GM19438 (cell line): ENCODE results near the gene RSRC1.
"Not testable (repeated sequence)": the region's sequence is repeated elsewhere in the genome, so short reads cannot be mapped to it uniquely, and the experiment has no call there.

ENCODE experiments used
- ATAC-seq: cut with Tn5 transposase; IDR thresholded peaks from one replicate; pipeline ENCODE4 v1.9.1; 2021; ENCODE audit warnings: low read depth; ENCODE audit not compliant: unreplicated experiment

The RSRC1 gene

DNA sequence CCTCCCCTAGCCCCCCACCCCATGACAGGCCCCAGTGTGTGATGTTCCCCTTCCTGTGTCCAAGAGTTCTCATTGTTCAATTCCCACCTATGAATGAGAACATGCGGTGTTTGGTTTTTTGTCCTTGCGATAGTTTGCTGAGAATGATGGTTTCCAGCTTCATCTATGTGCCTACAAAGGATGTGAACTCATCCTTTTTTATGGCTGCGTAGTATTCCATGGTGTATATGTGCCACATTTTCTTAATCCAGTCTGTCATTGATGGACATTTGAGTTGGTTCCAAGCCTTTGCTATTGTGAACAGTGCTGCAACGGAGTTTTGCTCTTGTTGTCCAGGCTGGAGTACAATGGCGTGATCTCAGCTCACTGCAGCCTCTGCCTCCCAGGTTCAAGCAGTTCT is 12.8 kb downstream of the RSRC1 start:
- ATAC-seq, result not testable (repeated sequence)

DNA sequence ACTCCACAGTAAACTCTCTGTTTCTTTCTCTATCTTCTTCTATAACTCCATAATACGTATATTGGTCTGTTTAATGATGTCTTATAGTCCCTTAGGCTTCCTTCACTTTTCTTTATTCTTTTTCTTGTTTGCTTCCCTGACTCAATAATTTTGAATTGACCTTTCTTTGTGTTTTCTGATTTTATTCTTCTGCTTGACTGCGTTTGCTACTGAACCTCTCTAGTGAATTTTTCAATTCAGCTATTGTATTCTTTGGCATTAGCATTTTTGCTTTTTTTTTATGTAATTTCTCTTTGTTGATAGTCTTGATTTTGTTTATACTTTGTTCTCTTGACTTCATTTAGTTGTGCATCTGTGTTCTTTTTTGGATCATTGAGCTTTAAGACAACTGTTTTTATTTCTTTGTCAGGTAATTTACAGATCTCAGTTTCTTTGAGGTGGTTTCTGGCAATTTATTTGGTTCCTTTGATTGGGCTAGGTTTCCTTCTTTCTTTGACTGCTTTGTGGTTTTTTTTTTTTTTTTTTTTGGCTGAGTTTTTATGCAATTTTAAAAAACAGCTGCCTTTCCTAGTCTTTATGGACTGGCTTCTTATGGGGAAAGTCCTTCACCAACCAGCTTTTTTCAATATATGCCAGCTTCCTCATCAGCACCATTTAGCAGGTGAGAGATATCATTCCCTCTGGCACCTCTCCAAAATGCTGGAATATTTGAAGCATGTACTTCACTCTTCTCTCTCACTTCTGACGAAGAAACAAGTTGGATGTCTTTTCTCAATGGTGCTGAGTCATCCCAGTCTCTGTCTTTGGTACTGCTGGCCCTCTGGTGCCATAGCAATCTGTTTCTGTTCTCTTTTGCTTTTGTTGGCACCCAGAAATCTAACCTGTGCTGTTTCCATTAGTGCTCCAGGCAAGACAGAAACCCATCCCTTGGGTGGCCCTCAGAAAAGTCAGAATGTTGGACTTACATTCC is 17.6 kb downstream of the RSRC1 start:
- no peak for ATAC-seq

DNA sequence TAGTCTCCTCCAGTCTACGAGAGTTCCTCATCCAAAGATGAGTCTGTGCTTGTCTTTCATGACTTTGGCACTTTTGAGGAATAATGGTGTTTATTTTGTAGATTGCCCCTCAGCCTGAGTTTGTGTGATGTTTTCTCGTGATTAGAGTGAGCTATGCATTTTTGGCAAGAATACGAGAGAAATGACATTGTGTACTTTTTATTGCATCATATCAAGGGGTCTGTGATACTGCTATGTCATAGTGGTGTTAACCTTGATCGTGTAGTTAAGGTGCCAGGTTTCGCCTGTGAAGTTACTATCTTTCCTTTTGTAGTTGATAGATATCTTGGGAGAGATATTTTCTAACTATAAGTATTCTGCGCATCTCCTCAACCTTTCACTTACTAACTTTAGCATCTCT is 18.9 kb downstream of the RSRC1 start:
- no peak for ATAC-seq

DNA sequence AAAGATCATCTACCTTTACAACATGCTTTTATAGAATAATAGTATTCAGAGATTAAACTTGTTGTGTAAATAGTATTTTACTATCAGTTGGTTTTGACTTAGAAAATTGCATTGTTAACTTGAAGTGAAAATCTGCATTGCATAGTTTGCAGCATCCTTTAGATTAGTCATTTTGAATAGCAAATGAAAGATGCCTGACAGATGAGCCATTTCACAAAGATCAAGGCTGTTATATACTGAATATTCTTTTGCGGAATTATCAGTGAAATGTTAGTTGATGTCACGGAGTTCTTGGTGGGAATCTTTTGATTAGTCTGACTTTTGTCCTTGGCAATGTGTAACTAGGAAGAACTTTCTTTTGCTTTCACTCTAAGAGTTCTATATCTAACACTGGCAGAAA is 24.5 kb downstream of the RSRC1 start:
- ATAC-seq, result no peak

DNA sequence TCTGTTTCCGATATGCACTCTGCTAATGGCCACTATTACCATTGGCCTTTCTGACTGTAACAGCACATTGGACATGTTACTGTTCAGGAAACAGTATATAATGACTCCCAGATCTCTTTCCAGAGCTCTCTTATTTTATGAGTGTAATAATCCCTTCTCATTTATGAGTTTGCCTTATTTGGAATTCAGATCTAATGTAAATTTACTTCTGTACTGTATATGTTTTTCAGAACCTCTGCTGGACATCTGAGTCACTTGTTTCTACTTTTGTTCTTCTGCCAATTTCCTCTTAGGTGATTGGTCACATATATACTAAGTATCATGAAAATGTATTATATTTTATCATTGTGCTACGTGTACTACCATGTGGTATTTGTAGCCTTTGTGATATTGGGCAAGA is 30.5 kb downstream of the RSRC1 start:
- no peak for ATAC-seq

DNA sequence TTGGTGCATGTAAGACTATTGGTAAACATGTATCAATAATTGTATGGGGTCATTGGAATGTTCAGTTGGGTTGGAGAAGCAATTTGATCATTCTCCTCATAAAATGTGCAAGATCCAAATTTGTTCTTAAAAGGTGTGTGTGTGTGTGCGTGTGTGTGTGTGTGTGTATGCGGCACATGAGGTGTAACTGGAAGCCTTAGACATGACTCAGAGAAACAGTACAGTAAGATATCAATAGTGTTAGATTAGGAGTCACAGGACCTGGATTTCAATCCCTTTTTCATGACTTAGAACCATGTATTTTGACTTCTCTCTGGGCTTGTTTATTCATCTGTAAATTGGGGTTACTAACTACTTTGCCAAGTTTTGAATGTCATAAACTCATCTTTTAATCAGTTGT is 38.3 kb downstream of the RSRC1 start:
- no peak for ATAC-seq

DNA sequence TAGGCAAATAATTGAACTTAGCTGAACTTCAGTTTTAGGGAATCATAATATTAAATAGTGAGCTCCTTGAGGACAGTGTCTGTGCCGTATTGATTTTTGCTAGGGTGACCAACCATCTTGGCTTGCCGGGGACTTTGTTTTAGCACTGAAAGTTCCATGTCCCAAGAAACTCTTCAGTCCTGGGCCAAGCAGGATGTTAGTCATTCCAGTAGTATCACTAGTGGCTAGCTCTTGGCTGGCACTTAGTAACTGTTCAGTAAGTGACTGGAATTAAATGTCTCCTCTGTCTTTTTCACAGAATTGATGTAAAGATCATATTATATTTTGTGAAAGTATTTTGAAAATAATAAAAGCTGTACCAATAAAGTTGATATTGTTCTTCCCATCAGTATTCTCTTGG is 42.3 kb downstream of the RSRC1 start:
- ATAC-seq, result no peak

DNA sequence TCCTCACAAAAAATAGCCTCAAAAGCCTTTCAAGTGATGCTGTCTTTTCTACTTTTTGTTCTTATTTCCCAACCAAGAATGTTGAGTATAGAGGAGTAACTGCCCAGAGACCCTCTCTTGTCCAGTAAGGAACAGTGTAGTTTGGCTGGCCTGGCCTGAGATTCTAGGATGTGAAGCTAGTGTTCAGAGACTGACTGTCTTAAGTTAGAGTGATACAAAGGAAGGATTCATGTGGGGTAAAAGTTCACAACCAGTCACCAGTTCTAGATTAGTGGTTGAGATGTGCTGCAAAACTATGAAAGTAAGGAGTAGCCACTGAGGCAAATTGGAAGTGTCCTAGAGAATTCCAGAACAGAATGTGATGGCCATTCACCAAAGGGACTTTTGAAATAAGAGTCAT is 49.1 kb downstream of the RSRC1 start:
- no peak for ATAC-seq

DNA sequence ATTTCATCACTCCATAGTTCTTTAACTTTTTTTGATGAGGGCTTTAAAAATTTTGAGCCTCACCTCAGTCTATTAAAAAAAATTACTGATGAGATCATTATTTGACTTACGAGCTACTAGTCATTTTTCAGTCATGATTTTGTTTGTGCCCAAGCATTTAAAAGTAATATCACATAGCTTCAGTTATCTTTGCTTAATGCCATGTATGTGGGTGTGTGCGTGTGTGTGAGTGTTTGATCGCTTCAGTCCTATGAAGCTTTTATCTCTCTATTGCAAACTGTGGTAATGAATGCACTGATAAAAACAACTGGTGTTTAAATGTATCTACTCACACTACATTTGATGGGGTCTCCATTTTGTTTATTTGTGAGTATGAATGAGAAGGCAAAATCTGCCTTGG is 49.8 kb downstream of the RSRC1 start:
- no peak for ATAC-seq

DNA sequence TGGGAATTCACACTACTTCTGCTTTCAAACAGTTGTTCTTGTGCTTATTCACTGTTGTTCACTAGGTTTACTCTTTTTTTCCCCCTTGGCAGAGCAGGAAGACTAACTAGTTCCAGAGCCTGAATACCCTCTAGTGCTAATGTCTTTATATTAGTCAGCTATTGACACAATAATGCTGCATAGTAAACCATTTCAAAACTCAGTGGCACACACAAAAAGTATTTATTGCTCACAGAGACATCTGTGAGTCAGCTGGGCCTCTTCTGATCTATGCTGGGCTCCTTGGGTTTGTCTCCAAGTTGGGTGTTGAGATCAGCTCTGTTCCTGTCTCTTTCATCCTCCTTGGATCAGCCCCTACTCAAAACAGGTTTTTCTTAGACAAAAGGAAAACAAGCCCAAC is 51.1 kb downstream of the RSRC1 start:
- no peak for ATAC-seq

DNA sequence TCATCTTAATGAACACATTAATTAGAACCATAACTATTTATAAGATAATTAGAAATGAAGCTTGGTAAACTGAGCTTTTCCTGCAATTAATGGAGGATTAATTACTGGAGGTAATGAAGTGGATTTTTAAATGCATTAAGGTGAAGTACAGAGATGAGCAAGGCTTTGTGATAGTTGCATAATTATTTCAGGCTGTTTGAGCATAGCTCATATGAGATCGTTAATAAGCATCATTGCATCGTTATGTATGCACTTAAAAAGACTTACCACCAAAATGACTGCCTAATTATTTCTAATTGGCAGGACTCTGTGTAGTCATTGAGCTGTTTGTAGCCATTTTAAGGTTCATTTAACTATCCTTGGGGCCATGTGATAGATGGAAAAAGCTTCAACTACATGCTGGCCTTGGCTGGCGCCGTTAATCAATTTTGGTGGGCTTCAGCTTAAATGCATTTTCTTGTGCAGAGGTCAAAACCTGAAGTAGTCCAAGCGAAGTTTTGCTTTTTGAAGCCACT is 55.3 kb downstream of the RSRC1 start:
- ATAC-seq, result no peak

DNA sequence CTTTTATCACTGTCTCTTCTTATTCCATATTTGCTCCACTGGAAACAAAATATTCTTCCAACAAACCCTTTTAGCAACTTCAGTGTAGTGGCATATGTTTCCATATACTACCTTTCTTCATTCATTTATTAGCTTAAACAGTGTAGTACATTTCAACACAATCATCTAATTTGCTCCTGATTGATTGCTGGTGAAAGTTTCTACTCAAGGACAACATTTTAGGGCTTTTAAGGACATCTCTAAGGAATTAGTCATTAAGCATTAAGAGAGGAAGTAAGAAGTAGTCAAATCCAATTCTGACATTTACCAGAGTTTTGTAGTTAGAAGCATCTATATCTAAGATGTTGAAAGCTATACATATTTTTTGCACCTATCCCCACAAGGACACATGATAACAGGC is 55.8 kb downstream of the RSRC1 start:
- ATAC-seq, result no peak

DNA sequence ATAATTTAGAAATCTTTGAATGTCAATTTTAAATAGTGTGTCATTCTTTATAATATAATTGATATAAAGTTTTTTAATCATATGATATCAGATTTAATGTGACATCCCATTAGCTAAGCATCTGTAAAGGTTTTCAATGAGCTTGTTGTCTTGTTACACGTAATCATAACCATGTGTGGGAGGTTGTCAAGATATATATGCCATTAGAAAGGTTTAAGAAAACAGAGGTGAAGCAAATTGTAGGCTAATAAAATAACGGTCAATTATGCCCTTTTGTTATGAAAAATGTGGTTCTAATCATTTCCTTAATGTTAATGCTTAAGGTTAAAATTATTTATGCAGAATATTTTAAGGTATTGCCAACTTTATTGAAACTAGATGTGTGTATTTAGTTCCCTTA is 56.3 kb downstream of the RSRC1 start:
- no peak for ATAC-seq

DNA sequence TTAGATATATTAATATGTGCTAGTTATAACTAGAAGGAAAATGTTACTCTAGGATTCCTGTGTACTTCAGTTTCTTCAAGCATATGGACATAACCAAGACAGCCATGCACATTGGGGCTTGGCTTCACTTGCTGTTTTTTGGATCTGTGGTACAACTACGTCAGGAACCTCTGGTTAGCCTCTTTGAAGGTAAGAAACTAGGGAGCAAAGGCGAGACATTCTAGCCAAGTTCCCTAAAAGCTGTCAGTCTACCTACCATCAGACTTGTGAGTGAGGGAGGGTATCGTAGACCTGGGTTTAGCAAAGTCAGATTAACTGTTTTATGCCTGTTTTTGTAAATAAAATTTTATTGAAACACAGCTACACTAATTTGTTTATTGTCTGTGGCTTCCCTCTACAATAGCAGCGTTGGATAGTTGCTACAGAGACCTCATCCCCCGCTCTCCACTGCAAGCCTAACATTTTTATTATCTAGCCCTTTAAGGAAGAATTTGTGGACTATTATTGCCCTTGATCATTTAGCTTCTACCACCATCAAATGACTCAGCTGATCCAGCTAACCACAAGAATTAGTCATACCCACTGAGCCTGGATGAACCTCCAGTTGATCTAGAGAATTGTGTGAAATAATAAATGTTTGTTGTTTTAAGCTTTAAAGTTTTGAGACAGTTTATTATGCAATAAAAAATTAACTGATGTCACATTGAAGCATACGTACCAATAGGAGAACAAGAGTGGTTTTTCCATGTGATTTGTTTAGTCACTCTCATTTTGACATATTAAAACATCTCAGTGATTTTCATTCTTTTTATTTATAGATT is 58.1 kb downstream of the RSRC1 start:
- no peak for ATAC-seq

DNA sequence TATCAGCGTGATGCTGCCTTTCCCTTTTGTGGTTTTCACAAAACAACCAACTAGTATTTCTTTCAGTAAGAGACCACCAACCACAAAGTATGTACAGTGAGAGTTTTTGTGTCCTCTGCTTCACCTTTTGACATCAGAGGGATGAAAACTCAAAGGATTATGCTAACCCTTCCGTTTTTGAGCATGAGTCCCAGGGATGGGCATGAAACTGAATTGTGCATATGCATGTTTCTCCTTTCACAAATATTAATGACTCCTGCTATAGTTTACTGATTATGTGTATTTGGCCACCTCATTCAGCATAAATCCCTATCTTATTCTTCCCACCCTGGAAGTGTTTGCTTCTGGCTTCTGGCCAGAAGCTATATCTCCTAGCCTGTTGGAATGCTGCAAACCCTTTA is 59.2 kb downstream of the RSRC1 start:
- no peak for ATAC-seq

DNA sequence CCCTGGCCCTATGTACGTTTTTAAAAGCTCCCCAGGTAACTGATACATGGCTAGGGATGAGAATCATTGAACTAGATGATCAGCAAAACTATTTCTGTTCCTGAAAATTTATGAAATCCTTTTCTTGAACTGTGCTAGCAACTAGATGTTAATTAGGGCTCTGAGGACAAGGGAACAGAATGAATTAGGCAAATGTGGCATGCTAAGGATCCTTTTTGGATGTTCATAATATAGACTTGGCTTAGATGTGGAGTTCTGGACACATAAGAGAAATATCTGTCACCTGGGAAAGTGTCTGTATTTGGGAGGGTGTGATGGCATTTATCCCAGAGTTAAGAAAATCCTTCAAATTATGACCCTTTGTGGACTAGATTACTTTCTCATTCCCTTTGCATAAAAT is 71.2 kb downstream of the RSRC1 start:
- ATAC-seq, result no peak

DNA sequence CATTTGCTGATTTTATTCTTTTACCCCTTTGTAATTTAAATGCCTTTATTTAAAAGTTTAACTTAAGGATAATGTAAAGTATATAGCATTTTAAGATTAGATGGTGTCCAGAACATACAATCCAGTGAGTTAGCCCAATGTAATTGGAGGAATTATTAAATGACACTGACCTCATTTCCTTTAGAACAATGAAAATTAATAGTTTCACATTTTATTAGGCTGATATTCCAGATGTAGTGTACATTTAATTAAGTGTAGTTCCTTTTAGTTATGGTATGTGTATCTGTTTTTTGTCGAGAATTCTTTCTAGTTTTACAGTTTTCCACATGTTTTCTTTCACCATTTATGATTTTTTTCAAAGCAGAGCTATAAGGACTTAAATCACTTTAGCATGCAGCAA is 75.8 kb downstream of the RSRC1 start:
- no peak for ATAC-seq

DNA sequence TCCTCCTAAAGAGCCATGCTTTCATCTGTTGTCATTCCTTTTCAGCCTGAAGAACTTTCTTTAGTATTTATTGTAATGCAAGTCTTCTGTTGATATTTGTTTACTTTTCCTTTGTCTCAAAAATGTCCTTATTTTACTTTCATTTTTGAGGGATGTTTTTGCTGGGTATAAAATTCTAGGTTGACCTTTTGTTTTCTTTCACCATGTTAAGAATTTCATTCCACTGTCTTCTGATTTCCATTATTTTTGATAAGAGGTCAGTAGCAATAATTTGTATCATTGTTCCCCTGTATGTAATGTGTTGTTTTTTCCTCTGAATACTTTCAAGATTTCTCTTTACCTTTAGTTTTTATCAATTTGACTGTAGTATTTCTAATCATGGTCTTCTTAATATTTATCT is 91.1 kb downstream of the RSRC1 start:
- ATAC-seq, result no peak

DNA sequence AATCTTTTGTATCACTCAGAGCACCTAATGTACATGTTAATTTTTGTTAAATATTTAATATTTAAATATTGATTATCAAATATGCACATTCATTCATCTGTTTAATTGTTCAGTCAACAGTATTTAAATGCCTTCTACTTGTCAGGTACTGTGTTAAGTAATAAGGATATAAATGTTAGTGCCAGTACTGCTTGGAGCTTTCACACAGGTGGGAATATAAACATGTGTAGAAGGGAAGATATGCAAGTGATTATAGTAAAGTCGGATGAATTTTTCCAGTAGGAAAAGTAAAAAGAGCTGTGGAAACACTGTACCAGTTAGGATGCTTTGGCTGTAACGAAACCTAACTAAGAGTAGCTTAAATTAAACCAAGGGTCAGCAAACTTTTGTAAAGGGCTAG is 95.4 kb downstream of the RSRC1 start:
- ATAC-seq, result no peak

DNA sequence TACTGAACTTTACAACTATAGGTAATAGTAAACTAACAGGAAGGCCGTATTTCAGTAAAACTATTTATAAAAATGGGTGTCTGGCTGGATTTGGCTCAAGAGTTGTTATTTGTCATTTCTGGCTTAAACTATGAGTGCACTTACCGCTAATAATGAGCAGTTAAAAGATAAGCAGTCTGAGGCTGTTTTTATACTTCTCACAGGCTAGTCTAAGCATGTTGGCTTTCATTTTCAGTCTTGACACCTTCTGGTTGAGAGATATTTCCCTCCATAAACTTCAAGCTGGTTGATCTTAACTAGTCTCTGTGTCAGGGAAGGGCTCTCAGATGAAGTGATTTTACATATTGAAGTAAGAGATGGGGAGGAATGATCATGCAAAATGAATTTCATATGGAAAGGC is 96.1 kb downstream of the RSRC1 start:
- ATAC-seq, result no peak

DNA sequence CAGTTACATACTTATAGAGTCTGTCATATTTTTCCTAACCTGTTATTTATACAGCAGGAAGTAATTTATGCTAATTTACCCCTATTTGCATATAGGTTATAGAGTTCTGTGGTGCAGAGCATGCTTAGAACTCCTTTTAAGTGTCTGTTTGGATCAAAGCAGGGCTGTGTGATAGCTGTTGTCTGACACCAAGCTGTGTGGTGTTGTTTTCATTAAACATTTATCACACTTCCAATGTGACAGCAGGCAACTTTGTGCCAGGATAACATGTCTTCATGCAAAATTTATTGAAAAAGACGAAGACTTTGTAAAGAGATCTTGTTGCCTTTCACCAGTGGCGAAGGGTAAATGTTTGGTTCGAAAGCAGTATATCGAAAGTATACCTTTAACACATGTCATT is 100.2 kb downstream of the RSRC1 start:
- no peak for ATAC-seq

DNA sequence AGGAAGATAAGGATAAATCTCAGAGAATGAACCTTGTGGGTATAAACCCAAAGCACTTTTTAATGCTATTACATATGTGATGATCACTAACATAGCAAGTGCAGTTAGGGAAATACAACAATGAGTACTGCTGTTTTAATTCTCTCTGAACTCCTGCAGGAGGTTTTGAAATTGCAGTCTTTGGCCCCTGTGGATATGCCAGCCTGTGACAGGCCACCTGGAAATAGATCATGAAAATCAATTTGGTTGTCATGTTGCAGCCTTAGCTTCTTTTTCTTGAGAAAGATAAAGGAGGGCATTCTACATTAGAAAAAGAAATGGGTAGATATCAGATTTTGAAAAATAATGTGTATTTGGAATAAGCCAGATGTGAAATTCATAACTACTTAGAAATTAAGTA is 103.6 kb downstream of the RSRC1 start:
- ATAC-seq, result no peak
